GM21786 (cell line): Measurements from ENCODE around the gene HADH.

Source experiments
- ATAC-seq: cut with Tn5 transposase; IDR thresholded peaks from one replicate; pipeline ENCODE4 v1.9.1; 2021; ENCODE audit not compliant: unreplicated experiment

Gene HADH

DNA sequence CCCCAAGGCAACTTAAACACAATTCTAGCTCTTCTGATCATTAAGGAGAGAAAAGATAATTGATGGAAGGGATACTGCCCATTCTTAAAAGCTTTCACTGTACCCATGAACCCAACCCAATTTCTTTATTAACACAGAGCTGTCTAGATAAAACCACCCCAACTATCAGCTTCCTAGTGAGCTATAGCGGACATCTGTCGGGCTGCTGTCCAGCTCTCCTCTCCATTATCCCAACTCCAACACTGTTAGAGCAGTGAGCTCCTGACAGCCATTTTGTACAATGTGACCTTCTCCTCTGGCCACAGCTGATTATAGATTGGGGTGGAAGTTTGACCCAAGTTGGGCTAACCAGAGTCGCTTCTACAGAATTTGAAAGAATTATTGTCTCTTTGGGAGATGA is 66.1 kb downstream of the HADH start:
- ATAC-seq, result no peak

DNA sequence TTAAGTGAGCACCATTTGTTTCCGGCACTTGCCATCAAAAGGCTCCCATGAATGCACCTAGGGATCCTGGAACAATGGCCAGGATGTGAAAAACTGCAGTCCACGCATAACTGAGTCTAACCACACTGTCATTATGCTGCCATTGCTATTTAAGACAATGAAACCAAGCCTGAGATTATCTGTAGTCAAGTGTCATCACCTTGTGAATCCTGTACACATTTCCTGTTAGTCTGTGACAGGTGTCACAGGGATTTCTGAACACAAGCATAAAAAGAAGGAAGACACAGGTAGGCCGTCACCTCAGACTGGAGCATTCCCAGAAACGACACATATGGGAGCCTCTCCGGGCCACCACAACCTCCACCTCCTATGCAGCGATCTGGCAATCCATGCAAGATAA is 66.7 kb downstream of the HADH start:
- no peak for ATAC-seq

DNA sequence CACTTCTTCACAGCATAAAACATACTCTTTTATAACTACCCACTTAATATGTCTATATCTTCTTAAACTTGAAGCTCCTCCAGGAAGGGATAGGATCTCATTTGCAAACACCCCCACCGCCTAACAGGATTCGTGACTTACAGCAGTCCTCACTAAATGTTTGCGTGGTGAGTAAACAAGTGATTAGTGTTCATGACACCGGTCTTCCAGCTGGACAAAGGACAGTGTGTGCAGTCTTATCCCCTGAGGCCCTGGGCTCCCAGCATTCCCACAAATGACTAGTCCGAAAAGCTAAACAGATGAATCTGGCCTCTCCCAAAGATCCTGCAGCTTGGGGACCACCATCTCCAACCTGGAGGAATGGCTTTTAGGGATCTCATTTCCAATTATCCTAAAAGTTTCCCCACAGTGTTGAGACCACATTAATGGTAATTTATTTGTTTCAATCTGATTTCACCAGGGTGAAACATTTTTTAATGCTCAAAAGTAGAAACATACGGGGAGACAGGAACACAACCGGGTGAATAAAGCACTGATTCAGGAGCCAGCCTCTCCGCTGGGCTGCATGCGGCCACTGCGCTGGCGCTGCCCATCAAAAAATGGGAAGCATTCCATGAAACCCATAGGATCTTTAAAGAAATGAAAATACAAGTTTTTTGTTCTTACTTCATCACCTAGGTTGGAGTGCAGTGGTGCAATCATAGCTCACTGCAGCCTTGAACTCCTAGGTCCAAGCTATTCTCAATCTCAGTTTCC is 69.2 kb downstream of the HADH start:
- ATAC-seq, result no peak

DNA sequence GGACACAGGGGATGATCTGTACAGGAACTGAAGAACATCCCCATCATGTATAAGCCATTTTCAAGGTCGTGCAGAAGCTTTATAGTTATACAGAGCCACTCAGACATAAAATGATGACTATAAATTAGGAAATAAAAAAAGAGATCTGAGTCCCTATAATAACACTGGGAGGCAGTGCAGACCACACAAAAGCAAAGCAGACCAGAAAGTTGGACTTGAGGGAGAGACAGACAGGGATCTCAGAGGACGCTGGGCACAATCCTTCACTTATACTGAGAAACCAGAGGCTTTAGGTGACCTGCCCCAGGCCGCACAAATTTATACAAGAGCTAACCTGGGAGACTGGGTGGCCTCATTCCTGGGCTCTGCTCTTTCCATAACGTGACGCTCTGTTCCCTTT is 70.5 kb downstream of the HADH start:
- no peak for ATAC-seq

DNA sequence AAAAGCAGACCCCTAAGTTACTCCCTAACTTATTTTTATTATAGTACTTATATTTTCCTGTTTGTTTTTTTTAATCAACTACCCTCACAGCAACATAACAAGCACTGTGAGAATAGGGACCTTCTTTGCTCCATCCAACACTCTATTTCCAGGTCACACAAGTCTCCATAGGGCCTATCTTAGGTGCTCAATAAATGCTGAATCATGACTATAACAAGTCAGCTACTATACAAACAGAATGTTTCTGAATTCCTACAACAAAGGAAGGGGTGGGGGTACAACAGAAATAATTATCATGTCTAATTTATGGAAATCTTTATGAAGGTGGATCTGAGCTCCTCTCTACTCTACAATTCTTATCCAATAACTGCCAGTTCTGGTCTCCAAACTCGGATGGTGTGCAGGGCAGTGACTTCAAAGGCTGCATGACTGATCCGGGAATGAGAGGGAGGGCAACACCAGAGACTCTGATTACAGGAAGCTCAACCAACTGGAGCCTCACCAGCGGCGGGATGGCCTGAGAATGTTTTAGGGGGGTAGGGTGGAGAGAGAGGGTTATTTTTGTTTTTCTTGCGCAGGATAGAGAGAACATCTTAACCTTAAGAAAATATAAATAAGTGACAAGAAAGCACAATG is 71.1 kb downstream of the HADH start:
- ATAC-seq, result no peak

DNA sequence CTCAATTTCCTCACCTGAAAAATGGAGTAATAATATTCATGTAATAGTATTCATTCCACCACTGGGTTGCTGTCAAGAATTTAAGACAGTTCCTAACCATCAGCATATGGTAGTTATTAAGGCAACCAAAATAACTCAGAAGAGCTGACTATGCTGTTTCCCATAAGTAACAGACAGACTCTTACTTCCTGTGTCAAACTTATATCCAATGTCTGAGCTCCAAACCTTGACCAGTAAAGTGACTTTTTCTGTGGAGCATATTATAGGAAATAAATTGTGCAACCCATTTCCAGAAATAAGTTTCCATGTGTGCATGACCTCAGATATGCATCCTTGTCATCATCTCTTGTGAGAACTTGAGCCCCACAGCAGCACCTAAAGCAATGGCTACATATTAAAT is 78.8 kb downstream of the HADH start:
- no peak for ATAC-seq

DNA sequence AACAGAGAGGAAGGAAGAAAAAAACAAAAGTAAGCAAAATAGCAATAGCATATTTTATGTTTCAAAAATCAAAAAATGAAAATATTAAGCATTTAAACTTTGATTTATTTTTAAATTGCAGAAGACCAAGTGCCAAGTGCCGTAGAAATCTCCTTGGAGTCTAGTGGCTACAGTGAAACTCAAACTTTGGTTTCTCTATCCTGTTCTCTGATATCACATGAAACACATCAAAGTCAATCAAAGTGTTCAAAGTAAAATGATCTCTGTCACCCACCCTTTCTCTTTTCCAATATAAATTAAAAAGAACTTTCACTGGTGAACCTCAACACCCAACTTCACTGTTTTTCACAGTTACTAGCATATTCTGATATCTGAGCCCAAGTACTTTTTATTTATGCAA is 81.1 kb downstream of the HADH start:
- no peak for ATAC-seq

DNA sequence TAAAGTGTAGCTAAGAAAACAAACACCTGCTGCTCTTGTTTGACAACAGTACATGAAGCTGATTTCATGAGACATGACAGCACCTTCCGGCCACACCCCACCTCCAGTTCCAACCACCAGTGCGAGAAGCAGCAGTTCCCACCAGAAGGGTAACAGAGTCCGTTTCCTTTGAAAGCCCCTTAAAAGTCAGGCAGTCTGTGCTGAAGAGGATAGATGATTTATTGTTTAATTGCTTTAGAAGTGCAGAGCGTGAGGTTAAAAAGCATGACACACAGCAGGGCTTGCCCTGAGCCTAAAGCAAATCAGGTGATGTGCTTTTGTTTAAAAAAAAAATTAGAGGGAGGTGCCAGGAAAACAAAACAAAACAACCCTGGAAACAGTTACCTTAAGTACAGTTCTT is 82.6 kb downstream of the HADH start:
- no peak for ATAC-seq

DNA sequence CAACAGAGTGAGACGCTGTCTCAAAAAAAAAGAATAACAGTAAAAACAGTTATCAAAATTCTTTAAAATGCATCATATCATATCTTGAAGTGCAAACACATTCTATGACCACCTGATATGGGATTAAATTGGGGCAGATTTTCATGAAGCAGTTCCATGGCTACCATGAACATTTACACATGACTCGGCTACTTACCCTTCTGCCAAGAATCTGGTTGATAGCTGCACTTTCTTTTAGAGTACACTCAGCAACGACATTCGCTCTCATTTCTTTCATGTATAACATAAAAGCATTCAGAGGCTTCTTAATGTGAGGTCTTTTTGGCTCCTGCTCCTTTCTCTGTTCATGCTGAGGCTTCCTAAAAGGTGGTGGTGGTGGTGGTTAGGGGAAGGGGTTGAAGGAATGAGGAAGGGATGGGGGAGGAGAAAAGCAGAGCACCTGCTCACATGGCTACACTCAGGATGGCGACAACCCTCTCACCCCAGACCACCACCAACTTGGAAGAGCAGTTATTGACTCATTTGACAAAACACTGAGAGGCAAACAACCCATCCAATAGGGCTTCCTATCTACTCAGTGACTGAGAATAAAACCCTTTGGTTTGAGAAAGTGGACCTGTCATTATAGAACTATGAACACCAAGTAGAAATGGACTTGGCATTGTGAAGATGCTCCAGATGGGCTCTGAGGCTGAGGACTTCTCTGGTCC is 88.5 kb downstream of the HADH start:
- no peak for ATAC-seq

DNA sequence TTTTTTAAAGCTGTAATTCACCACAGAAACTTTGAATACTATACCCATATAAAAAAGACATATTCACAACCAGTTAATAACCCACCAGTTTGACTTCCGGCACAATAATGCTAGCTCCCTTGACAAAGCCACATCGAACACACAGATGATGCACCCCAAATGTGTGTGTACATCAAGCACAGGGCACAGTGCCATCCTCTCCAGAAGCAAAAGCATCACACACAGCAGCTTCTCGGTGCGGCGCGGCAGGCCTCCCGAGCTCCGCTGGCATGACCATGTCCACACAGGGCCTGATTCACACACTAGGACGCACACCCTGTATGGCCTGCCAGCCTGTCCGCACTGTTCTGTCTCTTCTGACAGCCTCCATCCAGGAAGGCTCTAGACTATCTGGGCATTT is 91.1 kb downstream of the HADH start:
- no peak for ATAC-seq

DNA sequence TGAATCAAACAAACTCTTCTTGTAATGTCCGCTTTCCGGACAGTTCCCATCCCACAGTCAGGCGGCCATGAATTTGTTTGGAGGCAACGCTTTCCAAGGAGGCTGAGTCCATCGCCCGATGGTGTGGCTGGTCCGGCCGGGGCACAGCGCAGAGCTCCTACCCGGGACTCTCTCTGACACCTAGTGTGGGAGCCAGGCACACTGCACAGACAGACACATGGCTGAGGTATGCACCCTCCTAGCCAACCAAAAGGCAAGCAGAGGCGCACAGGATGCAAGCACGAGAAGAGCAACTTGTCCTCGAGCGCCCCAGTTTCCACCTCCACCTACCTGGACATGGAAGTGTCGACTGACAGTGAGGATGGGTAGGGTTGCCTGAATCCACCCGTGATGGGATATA is 91.6 kb downstream of the HADH start:
- no peak for ATAC-seq
